ENCODE data around the gene CRACR2B.

The CRACR2B gene

DNA sequence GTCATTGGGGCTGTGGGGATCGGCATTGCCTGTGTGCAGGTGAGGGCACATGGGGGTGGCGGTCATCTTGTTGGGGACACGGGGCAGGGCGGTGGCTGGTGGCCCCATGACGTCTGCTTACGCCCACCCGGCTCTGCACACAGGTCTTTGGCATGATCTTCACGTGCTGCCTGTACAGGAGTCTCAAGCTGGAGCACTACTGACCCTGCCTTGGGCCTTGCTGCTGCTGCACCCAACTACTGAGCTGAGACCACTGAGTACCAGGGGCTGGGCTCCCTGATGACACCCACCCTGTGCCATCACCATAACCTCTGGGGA is 10.2 kb downstream of the CRACR2B start:
- peaks cover 22% of the 10 kb centered on the region for H3K27me3 ChIP-seq (ENCODE audit: control insufficient read depth, low read length)
- H3K4me3 ChIP-seq (ENCODE audit: low read length): no peak overlapping the region
- no peaks in the 10 kb centered on the region for H3K9me3 ChIP-seq (ENCODE audit: control insufficient read depth, insufficient read depth, low read length)
- peaks cover 14% of the 10 kb centered on the region for H3K4me1 ChIP-seq (ENCODE audit: control insufficient read depth, low read length)
- H3F3A ChIP-seq (ENCODE audit: control insufficient read depth, insufficient read depth): no peaks in the 10 kb centered on the region
- H3K36me3 ChIP-seq (ENCODE audit: control insufficient read depth, low read length): peaks cover 41% of the 10 kb centered on the region
- no peak for TF ChIP-seq CTCF (IDR thresholded peaks at IDR 0.05; ENCODE audit: low read depth, low read length, poor library complexity, severe bottlenecking)
- TF ChIP-seq EZH2phosphoT487 (IDR thresholded peaks at IDR 0.05; ENCODE audit: borderline replicate concordance, low read length): no peak
- H3K27ac ChIP-seq (ENCODE audit: low read depth, low read length): no peak overlapping the region
- peaks cover 25% of the 10 kb centered on the region for H3K79me2 ChIP-seq (ENCODE audit: control insufficient read depth, low read length)
- no peak overlapping the region for H3K4me2 ChIP-seq (ENCODE audit: low read length)
- peaks cover 14% of the 10 kb centered on the region for H4K20me1 ChIP-seq (ENCODE audit: control insufficient read depth, insufficient read depth, low read depth, low read length)
- H3K9me2 ChIP-seq (replicated peaks; ENCODE audit: control insufficient read depth, low read length): no peaks in the 10 kb centered on the region

DNA sequence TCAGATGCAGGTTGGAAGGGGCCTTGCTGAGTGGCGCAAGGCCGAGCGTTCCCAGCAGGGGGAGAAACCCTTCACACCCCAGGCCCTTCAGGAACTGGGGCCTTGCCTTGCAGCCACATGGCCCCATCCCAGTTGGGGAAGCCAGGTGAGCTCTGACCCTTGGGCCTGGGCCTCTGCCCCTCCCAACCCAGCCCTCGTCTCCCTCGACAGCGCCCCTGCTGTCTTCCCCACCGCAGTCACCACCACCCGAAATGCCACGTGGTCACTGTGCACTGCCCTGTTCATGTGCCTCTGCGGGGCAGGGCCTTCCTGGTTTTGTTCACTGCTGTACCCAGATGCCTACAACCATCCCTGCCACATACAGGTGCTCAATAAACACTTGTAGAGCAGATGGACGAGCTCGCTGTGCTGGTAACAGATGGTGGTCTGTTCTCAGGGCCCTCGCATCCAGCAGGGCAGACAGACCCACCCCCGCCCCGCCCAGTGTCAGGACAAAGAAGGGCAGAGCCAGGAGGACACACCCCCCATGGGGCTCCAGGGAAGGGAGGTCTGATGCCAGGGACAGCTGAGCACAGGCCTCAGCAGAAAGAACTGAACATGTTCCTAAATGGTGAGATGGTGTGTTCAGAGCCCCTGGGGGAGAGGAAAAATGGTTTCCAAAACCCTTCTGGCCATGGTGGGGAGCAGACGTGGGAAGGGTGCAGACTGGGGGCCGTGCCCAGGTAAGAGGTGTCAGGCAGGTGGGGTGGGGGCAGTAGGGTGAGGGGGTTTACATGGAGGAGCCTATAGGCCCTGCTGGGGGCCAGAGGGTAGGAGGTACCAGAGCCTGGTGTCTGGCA is 10.9 kb downstream of the CRACR2B start:
- Histone ChIP-seq H3K79me2 (ENCODE audit: control insufficient read depth, low read length) (peaks cover 25% of the 10 kb centered on the region), H3K9me2 (replicated peaks; ENCODE audit: control insufficient read depth, low read length) (no peaks in the 10 kb centered on the region), H3F3A (ENCODE audit: control insufficient read depth, insufficient read depth) (no peaks in the 10 kb centered on the region), H3K36me3 (ENCODE audit: control insufficient read depth, low read length) (peaks cover 41% of the 10 kb centered on the region), H3K27me3 (ENCODE audit: control insufficient read depth, low read length) (peaks cover 20% of the 10 kb centered on the region), H3K9me3 (ENCODE audit: control insufficient read depth, insufficient read depth, low read length) (no peaks in the 10 kb centered on the region), H4K20me1 (ENCODE audit: control insufficient read depth, insufficient read depth, low read depth, low read length) (peaks cover 14% of the 10 kb centered on the region), H3K4me2 (ENCODE audit: low read length) (no peak overlapping the region), H3K4me3 (ENCODE audit: low read length) (no peak overlapping the region), H3K4me1 (ENCODE audit: control insufficient read depth, low read length) (peaks cover 14% of the 10 kb centered on the region), H3K27ac (ENCODE audit: low read depth, low read length) (no peak overlapping the region)
- TF ChIP-seq EZH2phosphoT487 (IDR thresholded peaks at IDR 0.05; ENCODE audit: borderline replicate concordance, low read length) (no peak), CTCF (IDR thresholded peaks at IDR 0.05; ENCODE audit: low read depth, low read length, poor library complexity, severe bottlenecking) (peak; percentile 16)

DNA sequence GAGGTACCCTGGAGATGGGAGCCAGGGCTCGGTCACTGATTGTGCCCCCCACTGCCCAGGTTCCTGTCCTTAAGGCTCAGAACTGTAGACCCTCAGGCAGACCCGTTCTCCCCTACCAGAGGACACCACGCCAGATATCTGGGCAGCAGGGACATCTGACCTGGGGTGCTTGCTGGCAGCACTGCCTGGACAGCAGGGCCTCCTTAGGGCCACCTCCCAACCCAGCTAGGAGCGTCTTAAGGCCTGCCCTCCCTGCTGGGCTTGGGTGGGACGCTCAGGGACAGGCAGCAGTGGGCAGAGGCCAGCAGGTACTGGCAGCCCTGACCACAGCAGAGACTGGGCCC is 11.5 kb downstream of the CRACR2B start:
- Histone ChIP-seq H3K4me2 (ENCODE audit: low read length) (no peak overlapping the region), H3K27ac (ENCODE audit: low read depth, low read length) (no peak overlapping the region), H3K36me3 (ENCODE audit: control insufficient read depth, low read length) (peaks cover 41% of the 10 kb centered on the region), H3K4me1 (ENCODE audit: control insufficient read depth, low read length) (peaks cover 20% of the 10 kb centered on the region), H3K27me3 (ENCODE audit: control insufficient read depth, low read length) (peaks cover 20% of the 10 kb centered on the region), H3F3A (ENCODE audit: control insufficient read depth, insufficient read depth) (no peaks in the 10 kb centered on the region), H3K9me3 (ENCODE audit: control insufficient read depth, insufficient read depth, low read length) (no peaks in the 10 kb centered on the region), H3K79me2 (ENCODE audit: control insufficient read depth, low read length) (peaks cover 25% of the 10 kb centered on the region), H3K9me2 (replicated peaks; ENCODE audit: control insufficient read depth, low read length) (no peaks in the 10 kb centered on the region), H3K4me3 (ENCODE audit: low read length) (no peak overlapping the region), H4K20me1 (ENCODE audit: control insufficient read depth, insufficient read depth, low read depth, low read length) (peaks cover 14% of the 10 kb centered on the region)
- TF ChIP-seq CTCF (IDR thresholded peaks at IDR 0.05; ENCODE audit: low read depth, low read length, poor library complexity, severe bottlenecking) (no peak), EZH2phosphoT487 (IDR thresholded peaks at IDR 0.05; ENCODE audit: borderline replicate concordance, low read length) (no peak)

Data from DOHH2 (cell line).